ENCODE data around the gene F5. TPM values are rescaled to one million over a fixed set of nuclear protein-coding genes. Genes with fewer than 3 reads are reported as not detected.

The F5 gene
- total RNA-seq, 1 experiment from 2014 or later, result 0.37 TPM

GRCh38 chr1:169634145-169634544 is 47.9 kb upstream of the F5 start:
- Histone ChIP-seq H3K27me3 (ENCODE audit: insufficient read depth, low read length) (no peaks in the 10 kb centered on the region), H3K4me2 (ENCODE audit: low read length) (no peak overlapping the region), H3K9ac (ENCODE audit: low read length) (no peak overlapping the region), H2AFZ (ENCODE audit: low read depth, low read length, poor library complexity, severe bottlenecking) (no peak overlapping the region), H3K9me2 (ENCODE audit: insufficient read depth) (no peaks in the 10 kb centered on the region), H3K4me3 (replicated peaks in 1 of 2; ENCODE audit: low read depth in 1 of 2, low read length in 2 of 2) (no peak overlapping the region), H3K79me2 (ENCODE audit: insufficient read depth, low read length) (no peaks in the 10 kb centered on the region), H3K9me3 (ENCODE audit: control insufficient read depth in 1 of 2, insufficient read depth in 1 of 2, low read depth in 1 of 2, low read length in 2 of 2) (peaks cover 0 to 13% of the 10 kb centered on the region in 2 experiments; a peak in 2 of 4 replicates), H3K36me3 (ENCODE audit: control insufficient read depth in 1 of 2, insufficient read depth in 2 of 2, low read length in 2 of 2) (no peaks in the 10 kb centered on the region), H3K4me1 (ENCODE audit: control insufficient read depth in 1 of 2, insufficient read depth in 2 of 2, low read length in 2 of 2) (no peaks in the 10 kb centered on the region), H3K27ac (ENCODE audit: low read depth, low read length) (no peak overlapping the region), H4K20me1 (ENCODE audit: insufficient read depth) (no peaks in the 10 kb centered on the region)
- ChIA-PET CTCF (no interaction called here), RAD21 (ENCODE audit: low non-redundant PET in 1 of 2, low total read pairs in 2 of 2, uncharacterized antibody in 2 of 2, unreplicated experiment in 2 of 2) (no interaction called here), POLR2A (no interaction called here)
- ATAC-seq (no peak), DNase-seq (ENCODE audit: low read depth, low spot score) (no peak)
- intact Hi-C loops (cut with micrococcal nuclease), result no loop called here
- BruUV-seq (replicated peaks), result no TSS peak
- TF ChIP-seq SRF (IDR thresholded peaks at IDR 0.05; ENCODE audit: low read depth) (no peak), SP1 (IDR thresholded peaks at IDR 0.05; ENCODE audit: low read depth) (no peak), ZBTB33 (IDR thresholded peaks at IDR 0.05; ENCODE audit: extremely low read depth, insufficient replicate concordance, low read length) (no peak), EZH2phosphoT487 (IDR thresholded peaks at IDR 0.05; ENCODE audit: borderline replicate concordance) (no peak), TCF7L2 (IDR thresholded peaks at IDR 0.05; ENCODE audit: borderline replicate concordance, extremely low read depth, insufficient read depth, insufficient read length) (no peak), REST (IDR thresholded peaks at IDR 0.05; ENCODE audit: low read depth) (no peak), FOSL1 (IDR thresholded peaks at IDR 0.05; ENCODE audit: low read depth) (no peak), SIN3A (IDR thresholded peaks at IDR 0.05; ENCODE audit: low read depth) (no peak), ATF3 (IDR thresholded peaks at IDR 0.05) (no peak), POLR2A (IDR thresholded peaks at IDR 0.05; ENCODE audit: borderline replicate concordance, extremely low read depth, insufficient read depth, insufficient read length) (no peak), EZH2 (IDR thresholded peaks at IDR 0.05) (no peak), CBX3 (IDR thresholded peaks at IDR 0.05; ENCODE audit: low read depth) (no peak), CTCF (IDR thresholded peaks at IDR 0.05 in 2 of 3, conservative IDR thresholded peaks at IDR 0.05 in 1 of 3; ENCODE audit: borderline replicate concordance in 1 of 3, insufficient read depth in 1 of 3, low read depth in 2 of 3, low read length in 2 of 3) (no peak), CEBPB (IDR thresholded peaks at IDR 0.05; ENCODE audit: low read depth) (no peak), ZFX (IDR thresholded peaks at IDR 0.05) (no peak), JUND (IDR thresholded peaks at IDR 0.05) (no peak), ZNF274 (IDR thresholded peaks at IDR 0.05; ENCODE audit: low read depth, low read length) (no peak)
